Stimulated activated naive CD4-positive, alpha-beta T cell treated with Interleukin-2 at 50 U/mL for 16 hours (primary cell): Measurements from ENCODE around the gene TMC5.
"Not testable (repeated sequence)": the region's sequence is repeated elsewhere in the genome, so short reads cannot be mapped to it uniquely, and the experiment has no call there.

Source experiments
- DNase-seq: peaks from one replicate; lab custom pipeline; 2025; lab: John Stamatoyannopoulos, UW

TMC5 gene

GRCh38 chr16:19417640-19418039 lies at the start of gene TMC5:
TMC5 (plus strand) TSS chr16:19417883; CDS start chr16:19440039, 22,156 bp downstream.
- DNase-seq = no peak

- DNase-seq = not testable (repeated sequence)
Measured at GRCh38 chr16:19372541-19372940, 45.1 kb upstream of the TMC5 start.

GRCh38 chr16:19374402-19374801 lies 43.3 kb upstream of the TMC5 start:
- DNase-seq = no peak

- no peak for DNase-seq
Measured at GRCh38 chr16:19375561-19376158, 42.0 kb upstream of the TMC5 start.

GRCh38 chr16:19377864-19378263 lies 39.8 kb upstream of the TMC5 start:
- DNase-seq = no peak

GRCh38 chr16:19378511-19378910 lies 39.2 kb upstream of the TMC5 start:
- DNase-seq = no peak

- no peak for DNase-seq
Measured at GRCh38 chr16:19379838-19380237, 37.8 kb upstream of the TMC5 start.

- no peak for DNase-seq
Measured at GRCh38 chr16:19380328-19380727, 37.4 kb upstream of the TMC5 start.

- no peak for DNase-seq
Measured at GRCh38 chr16:19382084-19382801, 35.4 kb upstream of the TMC5 start.

- DNase-seq = no peak
Measured at GRCh38 chr16:19382887-19383816, 34.5 kb upstream of the TMC5 start.

- no peak for DNase-seq
Measured at GRCh38 chr16:19384656-19385055, 33.0 kb upstream of the TMC5 start.

- DNase-seq = no peak
Measured at GRCh38 chr16:19386525-19386924, 31.2 kb upstream of the TMC5 start.

GRCh38 chr16:19389246-19389645 lies 28.4 kb upstream of the TMC5 start:
- peak; percentile 30 for DNase-seq

- not testable (repeated sequence) for DNase-seq
Measured at GRCh38 chr16:19391185-19391776, 26.4 kb upstream of the TMC5 start.

- no peak for DNase-seq
Measured at GRCh38 chr16:19392352-19392751, 25.3 kb upstream of the TMC5 start.

GRCh38 chr16:19393226-19394111 lies 24.2 kb upstream of the TMC5 start:
- no peak for DNase-seq

- not testable (repeated sequence) for DNase-seq
Measured at GRCh38 chr16:19395646-19396267, 21.9 kb upstream of the TMC5 start.

GRCh38 chr16:19396555-19397011 lies 21.1 kb upstream of the TMC5 start:
- no peak for DNase-seq

GRCh38 chr16:19397373-19397772 lies 20.3 kb upstream of the TMC5 start:
- DNase-seq = not testable (repeated sequence)

- DNase-seq = no peak
Measured at GRCh38 chr16:19400711-19401110, 17.0 kb upstream of the TMC5 start.
